Fibroblast of lung (primary cell): Measurements from ENCODE around the gene CD69. TPM values are rescaled to one million over a fixed set of nuclear protein-coding genes. Genes with fewer than 3 reads are reported as not detected.

Experiments
- DNase-seq, 2 donors: peaks; one replicate each; pipeline versions ENCODE4 v3.0.0 to v3.0.0-alpha.2; 2010; ENCODE audit warnings: low read depth in 2 of 2
- H2AFZ ChIP-seq: 2 replicates; pipeline ENCODE4 v1.5.1; 2012; ENCODE audit warnings: low read length, control low read depth, inconsistent platforms
- H3K27ac ChIP-seq: 2 replicates; pipeline ENCODE4 v1.5.1; 2011; ENCODE audit warnings: low read length, control low read depth; ENCODE audit not compliant: insufficient read depth
- H3K27me3 ChIP-seq: 2 replicates; pipeline ENCODE4 v1.5.1; 2011; ENCODE audit warnings: mild to moderate bottlenecking, low read length; ENCODE audit not compliant: control insufficient read depth, insufficient read depth
- H3K36me3 ChIP-seq: 2 replicates; pipeline ENCODE4 v1.5.1; 2011; ENCODE audit warnings: low read length; ENCODE audit not compliant: control insufficient read depth, insufficient read depth
- H3K4me1 ChIP-seq: 2 replicates; pipeline ENCODE4 v1.5.1; 2011; ENCODE audit warnings: low read length; ENCODE audit not compliant: control insufficient read depth, insufficient read depth; ENCODE audit errors: extremely low read depth
- H3K4me2 ChIP-seq: 2 replicates; pipeline ENCODE4 v1.5.1; 2011; ENCODE audit warnings: low read length, control low read depth; ENCODE audit not compliant: insufficient read depth; ENCODE audit errors: extremely low read depth
- H3K4me3 ChIP-seq, 4 experiments: fragments of 200-600 bp in 1 of 4; sonication (generic) in 1 of 4; replicated peaks in 1 of 4; 2 replicates each; pipeline ENCODE4 v1.5.1; 2011 to 2016; ENCODE audit warnings: low read length in 4 of 4, low read depth in 3 of 4, mild to moderate bottlenecking in 3 of 4, control low read depth in 2 of 4, inconsistent platforms in 1 of 4, mixed read lengths in 1 of 4; ENCODE audit not compliant: insufficient read depth in 1 of 4; ENCODE audit errors: control extremely low read depth in 1 of 4
- H3K79me2 ChIP-seq: 2 replicates; pipeline ENCODE4 v1.5.1; 2012; ENCODE audit warnings: mild to moderate bottlenecking, low read length, inconsistent platforms; ENCODE audit not compliant: control insufficient read depth, insufficient read depth
- H3K9ac ChIP-seq: 2 replicates; pipeline ENCODE4 v1.5.1; 2011; ENCODE audit warnings: mild to moderate bottlenecking, low read length, control low read depth; ENCODE audit not compliant: insufficient read depth
- H3K9me3 ChIP-seq: 2 replicates; pipeline ENCODE4 v1.5.1; 2012; ENCODE audit warnings: low read depth, low read length; ENCODE audit not compliant: control insufficient read depth, insufficient read depth
- H4K20me1 ChIP-seq: 2 replicates; pipeline ENCODE4 v1.5.1; 2011; ENCODE audit warnings: low read length; ENCODE audit not compliant: control insufficient read depth, insufficient read depth; ENCODE audit errors: extremely low read depth
- CTCF ChIP-seq, 2 donors: IDR thresholded peaks in 1 of 2; conservative IDR thresholded peaks in 1 of 2; 1 replicate in 1 of 2; 2 replicates in 1 of 2; pipeline ENCODE4 v1.5.1; 2011 to 2012; ENCODE audit warnings: low read length in 2 of 2, control low read depth in 1 of 2, inconsistent platforms in 1 of 2, low read depth in 1 of 2, mild to moderate bottlenecking in 1 of 2
- EZH2 ChIP-seq: IDR thresholded peaks from 2 replicates; pipeline ENCODE4 v1.5.1; 2012; ENCODE audit warnings: low read length, control low read depth, mild to moderate bottlenecking; ENCODE audit errors: missing control alignments
- polyA plus RNA-seq, 2 donors: library from polyadenylated mRNA; depleted of rRNA in 1 of 2; stranded (reverse) in 1 of 2; unstranded in 1 of 2; fragments of >200 nt; gene quantifications; 2 replicates each; pipeline ENCODE4 v1.2.1, GENCODE V29; 2011 to 2012; ENCODE audit warnings: missing spikeins in 1 of 2
- total RNA-seq: library from RNA; depleted of rRNA; stranded (reverse); fragments of >200 nt; gene quantifications from 2 replicates; pipeline ENCODE4 v1.2.1, GENCODE V29; 2014

The CD69 gene
- total and polyA plus RNA-seq, 2 donors (not counting 1 experiment from before 2014, with no cell fraction given) = not detected

DNA sequence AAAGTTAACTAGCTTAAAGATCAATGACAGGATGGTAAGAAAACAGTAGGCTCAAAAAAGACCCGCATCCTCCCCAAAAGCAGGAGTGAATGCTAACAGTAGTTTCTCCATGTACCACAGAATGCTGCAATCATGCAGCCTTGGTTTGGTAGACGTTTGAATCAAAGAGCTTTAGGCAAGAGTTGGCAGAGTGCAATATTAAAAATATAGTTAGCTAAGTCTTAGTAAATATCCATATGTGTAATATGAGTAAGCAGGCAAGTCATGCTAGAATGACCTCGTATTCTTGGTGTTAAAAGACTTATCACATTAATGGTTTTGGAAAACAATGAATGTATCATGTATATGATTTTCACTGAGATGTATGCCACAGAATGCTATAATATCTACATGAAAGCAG is 47.8 kb upstream of the CD69 start:
- Histone ChIP-seq H3K4me2 (no peak overlapping the region), H3K9ac (no peak overlapping the region), H3K9me3 (no peaks in the 10 kb centered on the region), H3K4me1 (no peaks in the 10 kb centered on the region), H4K20me1 (no peaks in the 10 kb centered on the region), H3K27ac (no peak overlapping the region), H3K4me3 (no peak overlapping the region), H3K27me3 (no peaks in the 10 kb centered on the region), H2AFZ (no peak overlapping the region), H3K79me2 (no peaks in the 10 kb centered on the region), H3K36me3 (no peaks in the 10 kb centered on the region)
- DNase-seq = no peak
- no peak for TF ChIP-seq CTCF (conservative IDR thresholded peaks at IDR 0.05 in 1 of 2, IDR thresholded peaks at IDR 0.05 in 1 of 2; ENCODE audit: low read depth in 1 of 2, low read length in 2 of 2)
- no peak for TF ChIP-seq EZH2

DNA sequence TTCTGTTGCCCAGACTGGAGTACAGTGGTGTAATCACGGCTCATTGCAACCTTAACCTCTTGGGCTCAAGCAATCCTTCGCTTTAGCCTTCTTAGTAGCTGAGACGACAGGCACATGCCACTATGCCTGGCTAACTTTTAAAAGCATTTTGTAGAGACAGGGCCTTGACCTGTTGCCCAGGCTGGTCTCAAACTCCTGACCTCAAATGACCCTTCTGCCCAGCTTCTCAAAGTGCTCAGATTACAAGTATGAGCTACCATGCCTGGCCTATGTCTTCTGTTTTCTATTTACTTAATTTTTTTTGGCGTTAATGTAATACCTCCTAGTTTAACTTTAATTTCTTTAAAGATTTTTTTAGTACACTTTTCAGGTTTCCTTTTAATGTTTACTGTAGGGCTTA is 46.0 kb upstream of the CD69 start:
- no peak overlapping the region for H3K4me3 ChIP-seq
- H3K9ac ChIP-seq = no peak overlapping the region
- TF ChIP-seq EZH2 = no peak
- TF ChIP-seq CTCF (conservative IDR thresholded peaks at IDR 0.05 in 1 of 2, IDR thresholded peaks at IDR 0.05 in 1 of 2; ENCODE audit: low read depth in 1 of 2, low read length in 2 of 2) = no peak
- no peak for DNase-seq
- no peaks in the 10 kb centered on the region for H3K4me1 ChIP-seq
- H3K27me3 ChIP-seq = no peaks in the 10 kb centered on the region
- H3K9me3 ChIP-seq = no peaks in the 10 kb centered on the region
- H4K20me1 ChIP-seq = no peaks in the 10 kb centered on the region
- H3K79me2 ChIP-seq = no peaks in the 10 kb centered on the region
- H3K4me2 ChIP-seq = no peak overlapping the region
- H3K36me3 ChIP-seq = no peaks in the 10 kb centered on the region
- no peak overlapping the region for H3K27ac ChIP-seq
- H2AFZ ChIP-seq = no peak overlapping the region

DNA sequence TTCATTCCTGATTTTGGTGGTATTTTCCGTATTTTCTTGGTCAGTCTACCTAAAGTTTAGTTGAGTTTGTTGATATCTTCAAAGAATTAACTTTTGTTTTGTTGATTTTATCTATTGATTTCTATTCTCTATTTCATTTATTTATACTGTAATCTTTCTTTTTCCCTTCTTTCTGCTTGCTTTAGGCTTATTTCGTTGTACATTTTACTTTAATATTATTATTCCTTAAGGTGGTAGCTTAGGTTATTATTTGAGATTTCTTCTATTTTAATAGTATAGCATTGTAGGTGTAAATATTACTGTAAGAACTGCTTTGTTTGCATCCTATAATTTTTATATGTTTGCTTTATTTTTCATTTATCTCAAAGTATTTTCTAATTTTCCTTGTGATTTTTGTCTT is 45.2 kb upstream of the CD69 start:
- Histone ChIP-seq H3K36me3 (no peaks in the 10 kb centered on the region), H2AFZ (no peak overlapping the region), H3K79me2 (no peaks in the 10 kb centered on the region), H3K9me3 (no peaks in the 10 kb centered on the region), H3K9ac (no peak overlapping the region), H3K4me3 (no peak overlapping the region), H3K27me3 (no peaks in the 10 kb centered on the region), H4K20me1 (no peaks in the 10 kb centered on the region), H3K4me2 (no peak overlapping the region), H3K4me1 (no peaks in the 10 kb centered on the region), H3K27ac (no peak overlapping the region)
- DNase-seq = no peak
- no peak for TF ChIP-seq EZH2
- TF ChIP-seq CTCF (conservative IDR thresholded peaks at IDR 0.05 in 1 of 2, IDR thresholded peaks at IDR 0.05 in 1 of 2; ENCODE audit: low read depth in 1 of 2, low read length in 2 of 2) = no peak
